Stimulated activated CD4-positive, alpha-beta T cell treated with anti-CD3 and anti-CD28 coated beads, Interleukin-1b, Interleukin-23, amount 100 ng/mL, for 1 hour (primary cell): Measurements from ENCODE around the gene TMEM258.

Experiments used
- DNase-seq, 2 donors: peaks; one replicate each; pipeline ENCODE4 v3.0.0-alpha.2; 2020; ENCODE audit warnings: low read depth in 2 of 2

The TMEM258 gene

GRCh38 chr11:61775606-61776554 lies 16.5 kb downstream of the TMEM258 start:
- no peak for DNase-seq

- no peak for DNase-seq
Observed at GRCh38 chr11:61775106-61775505, 17.3 kb downstream of the TMEM258 start.

- no peak for DNase-seq
Observed at GRCh38 chr11:61774411-61774810, 18.0 kb downstream of the TMEM258 start.

- DNase-seq, result no peak
Observed at GRCh38 chr11:61773809-61774208, 18.6 kb downstream of the TMEM258 start.

GRCh38 chr11:61773356-61773755 lies 19.0 kb downstream of the TMEM258 start:
- DNase-seq, result no peak

- DNase-seq, result no peak
Observed at GRCh38 chr11:61771985-61772455, 20.4 kb downstream of the TMEM258 start.

GRCh38 chr11:61771195-61771894 lies 21.1 kb downstream of the TMEM258 start:
- DNase-seq, result no peak

GRCh38 chr11:61769946-61770683 lies 22.3 kb downstream of the TMEM258 start:
- no peak for DNase-seq

- no peak for DNase-seq
Observed at GRCh38 chr11:61769169-61769920, 23.1 kb downstream of the TMEM258 start.

GRCh38 chr11:61768376-61769076 lies 23.9 kb downstream of the TMEM258 start:
- DNase-seq, result no peak

- DNase-seq, result no peak
Observed at GRCh38 chr11:61766353-61766841, 26.0 kb downstream of the TMEM258 start.

- no peak for DNase-seq
Observed at GRCh38 chr11:61765550-61766253, 26.7 kb downstream of the TMEM258 start.

- DNase-seq, result no peak
Observed at GRCh38 chr11:61764606-61765260, 27.7 kb downstream of the TMEM258 start.

- no peak for DNase-seq
Observed at GRCh38 chr11:61763930-61764605, 28.3 kb downstream of the TMEM258 start.

GRCh38 chr11:61762798-61763197 lies 29.6 kb downstream of the TMEM258 start:
- DNase-seq, result no peak

- DNase-seq, result no peak
Observed at GRCh38 chr11:61762223-61762615, 30.2 kb downstream of the TMEM258 start.

GRCh38 chr11:61761440-61762222 lies 30.8 kb downstream of the TMEM258 start:
- no peak for DNase-seq

- DNase-seq, result no peak
Observed at GRCh38 chr11:61760946-61761345, 31.5 kb downstream of the TMEM258 start.
